HFFc6 (cell line): ENCODE data around the gene HOXA13. TPM values are rescaled to one million over a fixed set of nuclear protein-coding genes. Genes with fewer than 3 reads are reported as not detected.

Source experiments
- DNase-seq: peaks from one replicate; pipeline ENCODE4 v3.0.0-alpha.2; 2018
- H3K27ac Mint-ChIP-seq: 2 replicates; pipeline ENCODE4 v1.8.0; 2020; ENCODE audit warnings: mild to moderate bottlenecking, mixed read lengths
- H3K27me3 Mint-ChIP-seq: 2 replicates; pipeline ENCODE4 v1.8.0; 2021; ENCODE audit warnings: mild to moderate bottlenecking, moderate library complexity, mixed read lengths; ENCODE audit not compliant: insufficient read depth
- H3K36me3 Mint-ChIP-seq: 2 replicates; pipeline ENCODE4 v1.8.0; 2021; ENCODE audit warnings: low read depth, mixed read lengths
- H3K4me1 Mint-ChIP-seq: 2 replicates; pipeline ENCODE4 v1.8.0; 2020; ENCODE audit warnings: low read depth, mixed read lengths
- H3K4me3 Mint-ChIP-seq: 2 replicates; pipeline ENCODE4 v1.8.0; 2020; ENCODE audit warnings: mild to moderate bottlenecking, moderate library complexity, mixed read lengths
- H3K9me3 Mint-ChIP-seq: 2 replicates; pipeline ENCODE4 v1.8.0; 2020; ENCODE audit warnings: mild to moderate bottlenecking, mixed read lengths
- total RNA-seq, 6 experiments: library from RNA; stranded (reverse); fragmentation: NEBNext Ultra II Directional; extraction: Animal tissue kit (Norgen Biotek cat#: 25700); gene quantifications; 2 replicates in 1 of 6; 3 replicates in 5 of 6; pipeline ENCODE4 v1.2.3, GENCODE V29; 2021
- TF ChIP-seq, protein P1 (sequence below): fragments of 200-600 bp; sonication (generic); IDR thresholded peaks from 2 replicates; pipeline ENCODE4 v1.5.0; 2021; ENCODE audit warnings: antibody characterized with exemption, mild to moderate bottlenecking

HOXA13 gene
- total RNA-seq, 6 experiments from 2014 or later = 11.1 to 16.0 (median 13.1) TPM

DNA sequence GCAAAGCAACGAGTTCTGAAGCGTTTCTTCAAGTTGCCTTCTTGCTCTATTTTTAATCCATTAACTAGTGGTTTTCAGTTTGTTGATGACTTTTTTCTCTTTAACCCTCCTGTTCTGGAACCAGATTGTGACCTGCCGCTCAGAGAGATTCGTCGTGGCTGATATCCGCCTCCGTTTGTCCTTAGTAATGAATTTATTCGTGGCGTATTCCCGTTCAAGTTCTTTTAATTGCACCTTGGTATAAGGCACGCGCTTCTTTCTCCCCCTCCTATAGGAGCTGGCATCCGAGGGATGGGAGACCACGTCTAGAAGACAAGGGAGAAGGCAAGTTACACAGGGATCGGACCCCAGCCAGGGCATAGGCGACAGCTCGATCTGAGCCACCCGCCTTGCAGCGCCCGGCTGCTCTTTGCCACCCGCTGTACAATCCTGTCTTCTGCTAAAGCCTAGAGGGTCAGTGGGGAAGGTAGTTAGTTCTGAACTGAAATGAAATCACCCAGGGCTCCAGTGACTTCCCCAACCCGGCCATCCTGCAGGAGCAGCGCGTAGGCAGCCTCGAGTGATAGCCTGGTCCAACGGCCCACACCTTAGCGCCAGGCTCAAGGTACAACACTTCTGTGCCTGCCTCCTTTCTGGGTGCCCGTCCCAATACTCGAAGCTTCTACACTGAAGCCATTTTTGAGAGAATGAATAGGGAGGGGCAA lies 1.6 kb downstream of the HOXA13 start:
- H3K9me3 Mint-ChIP-seq = no peaks in the 10 kb centered on the region
- TF ChIP-seq, protein P1, sequence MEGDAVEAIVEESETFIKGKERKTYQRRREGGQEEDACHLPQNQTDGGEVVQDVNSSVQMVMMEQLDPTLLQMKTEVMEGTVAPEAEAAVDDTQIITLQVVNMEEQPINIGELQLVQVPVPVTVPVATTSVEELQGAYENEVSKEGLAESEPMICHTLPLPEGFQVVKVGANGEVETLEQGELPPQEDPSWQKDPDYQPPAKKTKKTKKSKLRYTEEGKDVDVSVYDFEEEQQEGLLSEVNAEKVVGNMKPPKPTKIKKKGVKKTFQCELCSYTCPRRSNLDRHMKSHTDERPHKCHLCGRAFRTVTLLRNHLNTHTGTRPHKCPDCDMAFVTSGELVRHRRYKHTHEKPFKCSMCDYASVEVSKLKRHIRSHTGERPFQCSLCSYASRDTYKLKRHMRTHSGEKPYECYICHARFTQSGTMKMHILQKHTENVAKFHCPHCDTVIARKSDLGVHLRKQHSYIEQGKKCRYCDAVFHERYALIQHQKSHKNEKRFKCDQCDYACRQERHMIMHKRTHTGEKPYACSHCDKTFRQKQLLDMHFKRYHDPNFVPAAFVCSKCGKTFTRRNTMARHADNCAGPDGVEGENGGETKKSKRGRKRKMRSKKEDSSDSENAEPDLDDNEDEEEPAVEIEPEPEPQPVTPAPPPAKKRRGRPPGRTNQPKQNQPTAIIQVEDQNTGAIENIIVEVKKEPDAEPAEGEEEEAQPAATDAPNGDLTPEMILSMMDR = no peak
- peaks cover 49% of the 10 kb centered on the region for H3K4me1 Mint-ChIP-seq
- H3K4me3 Mint-ChIP-seq = peak overlapping the region; percentile 93
- DNase-seq = no peak
- peaks cover 1% of the 10 kb centered on the region; the same call in 1 of the 2 replicates for H3K27me3 Mint-ChIP-seq
- H3K36me3 Mint-ChIP-seq = peaks cover 41% of the 10 kb centered on the region
- H3K27ac Mint-ChIP-seq = peak overlapping the region; percentile 84

DNA sequence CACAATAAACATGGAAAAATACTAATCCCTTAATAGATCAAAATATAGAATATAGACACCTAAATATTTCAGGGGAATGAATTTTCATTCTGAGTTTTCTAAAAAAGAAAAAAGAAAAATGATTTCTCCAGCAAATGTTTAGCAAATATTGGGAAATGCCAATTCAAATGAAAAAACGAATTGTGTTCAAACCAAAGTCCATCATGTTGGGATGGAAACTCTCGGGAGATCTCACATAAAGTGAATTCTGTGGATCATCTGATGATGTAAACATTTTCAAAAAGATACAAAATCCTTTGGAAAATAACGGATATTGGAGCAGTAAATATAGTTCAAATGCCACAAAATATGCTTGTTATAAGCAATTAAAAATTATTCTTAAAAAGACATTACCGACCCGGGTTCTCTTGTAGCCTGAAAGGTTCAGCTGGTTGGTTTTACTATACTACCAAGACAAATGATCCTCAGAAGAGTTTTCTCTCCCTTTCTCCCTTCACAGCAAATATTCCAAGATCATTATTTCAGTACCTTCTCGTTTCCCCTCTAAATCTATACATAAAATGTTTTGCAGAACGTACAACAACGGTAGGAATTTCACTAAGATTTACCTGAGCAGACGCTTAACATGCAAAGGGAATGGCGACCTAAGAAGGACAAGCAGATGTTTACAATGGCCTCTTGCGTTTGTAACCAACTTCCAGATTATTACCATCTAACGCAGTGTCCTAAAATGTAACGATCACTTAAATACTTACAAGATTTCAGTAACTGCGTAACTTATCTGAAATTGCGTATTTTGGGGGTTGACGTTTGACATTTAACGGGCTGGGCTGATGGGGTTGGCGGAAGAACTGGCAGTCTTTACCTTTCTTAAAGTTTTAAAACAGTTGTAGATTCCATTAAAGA lies 2.5 kb downstream of the HOXA13 start:
- TF ChIP-seq, protein P1 = no peak
- peaks cover 41% of the 10 kb centered on the region for H3K36me3 Mint-ChIP-seq
- peak overlapping the region; percentile 93 for H3K4me3 Mint-ChIP-seq
- no peaks in the 10 kb centered on the region for H3K9me3 Mint-ChIP-seq
- DNase-seq = no peak
- H3K27ac Mint-ChIP-seq = peak overlapping the region; percentile 84
- H3K4me1 Mint-ChIP-seq = peaks cover 51% of the 10 kb centered on the region
- H3K27me3 Mint-ChIP-seq = peaks cover 1% of the 10 kb centered on the region; the same call in 1 of the 2 replicates

DNA sequence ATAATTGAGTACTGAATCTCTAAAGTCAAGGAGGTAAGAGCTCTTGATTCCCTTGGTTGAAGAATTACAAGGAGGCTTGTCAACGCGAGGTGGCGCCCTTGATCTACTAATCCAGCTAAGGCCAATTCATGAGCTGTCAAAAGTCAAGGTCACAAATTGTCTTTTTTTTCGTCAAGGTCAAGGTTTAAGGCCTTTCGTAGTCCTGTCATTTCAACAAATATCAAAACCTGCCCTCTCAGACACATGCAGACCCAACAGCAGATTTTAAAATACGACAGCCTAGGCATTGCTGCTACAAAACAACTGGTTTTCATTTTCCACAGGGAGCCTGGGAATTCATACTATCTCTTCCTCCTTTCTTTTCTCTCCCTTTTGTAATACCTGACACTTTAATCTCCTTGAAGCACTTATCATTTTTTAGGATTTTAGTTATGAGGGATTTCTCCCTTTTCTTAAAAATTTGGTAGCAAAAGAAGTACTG lies 3.6 kb downstream of the HOXA13 start:
- Mint-ChIP-seq H3K9me3 (no peaks in the 10 kb centered on the region), H3K27ac (peak overlapping the region; percentile 66), H3K36me3 (peaks cover 51% of the 10 kb centered on the region), H3K4me3 (peak overlapping the region; percentile 93), H3K4me1 (peaks cover 51% of the 10 kb centered on the region), H3K27me3 (peaks cover 3% of the 10 kb centered on the region)
- peak; percentile 76 for DNase-seq
- TF ChIP-seq, protein P1 = peak; percentile 92

DNA sequence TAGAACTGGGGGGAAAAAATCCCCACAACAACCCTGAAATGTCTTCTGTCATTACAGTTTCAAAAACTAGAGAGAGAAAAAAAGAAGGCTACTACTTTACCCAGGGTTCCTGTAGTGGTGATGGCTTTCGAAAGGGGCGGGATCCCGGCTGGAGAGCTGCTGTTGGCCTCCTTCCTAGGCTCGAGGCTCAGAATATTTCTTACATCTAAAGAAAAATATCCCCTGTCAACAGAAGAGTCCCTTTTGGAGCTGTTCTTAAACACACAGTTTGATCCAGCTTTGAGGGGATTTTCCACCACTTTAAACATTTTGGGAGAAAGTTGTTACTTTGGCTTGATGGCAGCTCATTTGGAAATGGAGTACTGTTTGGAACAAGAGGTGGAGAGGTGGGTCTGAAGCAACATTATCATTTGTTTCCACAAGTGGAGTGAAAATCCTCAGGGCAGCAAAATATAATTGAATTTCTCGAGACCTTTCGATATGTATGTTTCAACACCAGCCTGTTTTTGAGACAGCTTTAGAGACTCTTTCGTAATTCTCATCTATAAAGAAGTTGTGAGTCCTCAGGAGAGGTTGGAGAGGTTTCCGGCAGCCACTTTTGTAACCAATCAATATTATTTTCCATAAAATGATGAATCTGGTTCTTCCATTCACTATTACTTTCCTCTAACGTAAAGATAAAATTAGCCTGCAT lies 5.1 kb downstream of the HOXA13 start:
- peak overlapping the region; percentile 96 for H3K27ac Mint-ChIP-seq
- TF ChIP-seq, protein P1 = no peak

DNA sequence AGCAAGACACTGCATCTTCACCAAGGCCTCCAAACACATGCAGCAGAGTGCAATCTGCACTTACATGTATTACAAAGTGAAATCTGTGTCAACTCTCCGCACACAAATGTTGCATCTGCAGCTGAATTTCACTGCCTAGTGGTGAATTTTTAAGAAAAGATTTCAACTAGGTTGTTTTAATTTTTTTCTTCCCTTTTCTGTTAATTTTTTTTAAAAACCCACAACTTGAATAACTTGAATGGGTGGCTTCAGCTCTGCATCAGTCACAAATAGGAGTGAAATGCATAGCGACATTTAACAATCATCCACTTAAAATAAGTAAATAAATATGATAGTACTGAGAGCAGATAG lies 5.9 kb downstream of the HOXA13 start:
- TF ChIP-seq, protein P1 = peak; percentile 20; the same call in 1 of the 2 replicates
- Mint-ChIP-seq H3K27ac (peak overlapping the region; percentile 96), H3K4me3 (peak overlapping the region; percentile 93), H3K4me1 (peaks cover 65% of the 10 kb centered on the region), H3K36me3 (peaks cover 55% of the 10 kb centered on the region), H3K27me3 (peaks cover 2% of the 10 kb centered on the region), H3K9me3 (no peaks in the 10 kb centered on the region)
- no peak for DNase-seq

More for the DNA sequence above, 5.1 kb downstream of the HOXA13 start:
- Mint-ChIP-seq H3K4me3 (peak overlapping the region; percentile 93), H3K27me3 (peaks cover 2% of the 10 kb centered on the region), H3K4me1 (peaks cover 57% of the 10 kb centered on the region), H3K9me3 (no peaks in the 10 kb centered on the region), H3K36me3 (peaks cover 56% of the 10 kb centered on the region)
- DNase-seq = no peak
